Limb (tissue), 2 donors: ENCODE measurements around the gene UTP20.
"Not testable (repeated sequence)": the region's sequence is repeated elsewhere in the genome, so short reads cannot be mapped to it uniquely, and the experiment has no call there.

Source experiments
- DNase-seq, 2 donors: peaks; one replicate each; pipeline ENCODE4 v3.0.0-alpha.2; 2016; ENCODE audit errors: extremely low spot score in 2 of 2

The UTP20 gene

DNA sequence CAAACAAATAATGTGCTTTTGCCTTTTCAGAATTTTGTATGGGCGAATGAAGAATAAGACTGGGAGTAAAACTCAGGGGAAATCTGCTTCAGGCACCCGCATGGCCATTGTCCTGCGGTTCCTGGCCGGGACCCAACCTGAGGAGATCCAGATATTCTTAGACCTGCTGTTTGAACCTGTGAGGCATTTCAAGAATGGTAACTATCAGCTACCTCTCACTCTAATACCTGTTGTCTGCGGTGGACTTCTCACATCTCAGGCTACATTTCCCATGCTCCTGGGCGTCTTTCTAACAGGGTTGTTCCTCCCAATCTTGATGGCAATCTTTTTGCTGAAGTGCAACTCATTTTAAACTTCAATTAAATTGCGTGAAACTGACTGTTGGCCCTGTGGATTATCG, 47.1 kb downstream of the UTP20 start:
- DNase-seq, result no peak

GRCh38 chr12:101327546-101327945, 47.6 kb downstream of the UTP20 start:
- no peak for DNase-seq

GRCh38 chr12:101328917-101329316, 49.0 kb downstream of the UTP20 start:
- DNase-seq, result no peak

DNA sequence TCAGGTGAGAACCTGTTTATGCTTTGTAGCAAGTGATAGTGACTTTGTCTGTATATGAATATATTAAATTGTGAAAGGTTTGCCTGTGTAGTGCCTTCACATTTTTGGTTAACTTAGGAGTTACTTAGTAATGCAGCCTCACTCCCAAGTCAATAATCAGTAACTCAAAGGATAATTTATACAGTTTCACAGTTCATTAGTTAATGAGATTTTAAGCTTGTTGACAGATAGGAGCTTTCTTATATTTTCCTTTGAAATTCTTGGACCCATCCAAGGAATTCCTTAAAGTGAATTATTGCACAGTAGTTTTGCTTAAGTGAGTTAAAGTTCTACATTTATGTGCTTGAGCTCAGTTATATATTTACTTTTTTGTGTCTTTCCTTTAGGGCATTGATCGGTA, 50.7 kb downstream of the UTP20 start:
- DNase-seq, result no peak

- no peak for DNase-seq
These were observed 56.5 kb downstream of the UTP20 start for GRCh38 chr12:101336437-101336836.

GRCh38 chr12:101338087-101338486, 58.2 kb downstream of the UTP20 start:
- no peak for DNase-seq

DNA sequence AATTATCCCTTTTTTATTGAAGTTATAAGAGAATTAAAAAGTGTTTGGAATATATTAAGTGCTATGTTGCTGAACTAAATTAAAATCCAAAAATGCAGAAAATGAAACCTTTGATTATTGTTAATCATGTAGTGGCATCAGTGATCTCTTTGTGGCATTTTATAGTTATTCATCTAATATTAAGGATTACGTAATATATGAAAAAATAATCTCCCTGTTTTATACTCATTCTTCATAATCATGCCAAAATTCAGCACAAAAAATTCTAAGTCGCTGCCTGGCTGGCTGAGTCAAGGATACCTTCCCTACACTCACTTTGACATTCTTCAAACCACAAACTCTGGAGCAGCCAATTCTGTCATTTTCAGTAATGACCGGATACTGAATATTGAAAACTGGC, 64.0 kb downstream of the UTP20 start:
- no peak for DNase-seq

- no peak for DNase-seq
These were observed 71.8 kb downstream of the UTP20 start for GRCh38 chr12:101351682-101352081.

DNA sequence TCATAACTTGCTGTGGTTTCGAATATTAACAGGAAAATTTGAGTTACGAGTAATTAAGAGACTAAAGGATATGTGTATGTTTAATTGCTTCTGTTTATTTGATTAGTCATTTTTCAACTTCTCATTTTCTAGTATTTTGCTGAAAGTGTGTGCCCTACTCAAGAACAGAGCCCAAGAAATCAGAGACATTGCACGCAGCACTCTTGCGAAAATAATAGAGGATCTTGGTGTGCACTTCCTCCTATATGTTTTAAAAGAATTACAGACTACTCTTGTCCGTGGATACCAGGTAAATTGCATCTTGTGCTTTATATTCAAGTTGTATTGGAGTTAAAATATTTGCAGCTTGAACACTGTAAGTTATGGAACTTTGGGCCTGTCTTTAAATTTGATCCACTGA, 76.9 kb downstream of the UTP20 start:
- no peak for DNase-seq

DNA sequence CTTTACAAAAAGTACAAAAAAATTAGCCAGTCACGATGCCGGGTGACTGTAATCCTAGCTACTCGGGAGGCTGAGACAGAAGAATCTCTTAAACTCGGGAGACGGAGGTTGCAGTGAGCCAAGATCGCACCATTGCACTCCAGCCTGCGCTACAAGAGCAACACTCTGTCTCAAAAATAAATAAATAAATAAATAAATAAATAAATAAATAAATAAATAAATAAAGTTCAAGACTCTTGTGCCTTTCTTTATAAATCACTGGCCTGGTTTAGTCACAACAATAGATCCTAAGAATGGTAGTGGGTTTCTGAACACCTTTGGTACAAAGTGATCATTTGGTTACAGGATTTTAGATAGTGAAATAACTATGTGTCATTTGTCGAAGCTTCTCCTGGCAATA, 81.5 kb downstream of the UTP20 start:
- DNase-seq, result no peak

DNA sequence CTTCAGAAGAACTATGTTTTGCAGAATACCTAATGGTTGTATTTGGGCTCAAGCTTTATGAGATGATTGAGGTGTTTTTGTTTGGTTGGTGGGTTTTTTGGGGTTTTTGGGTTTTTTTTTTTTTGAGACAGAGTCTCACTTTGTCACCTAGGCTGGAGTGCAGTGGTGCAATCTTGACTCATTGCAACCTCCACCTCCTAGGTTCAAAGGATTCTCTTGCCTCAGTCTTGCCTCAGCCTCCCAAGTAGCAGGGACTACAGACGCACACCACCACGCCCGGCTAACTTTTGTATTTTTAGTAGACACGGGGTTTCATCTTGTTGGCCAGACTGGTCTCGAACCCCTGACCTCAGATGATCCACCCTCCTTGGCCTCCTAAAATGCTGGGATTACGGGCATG, 88.1 kb downstream of the UTP20 start:
- DNase-seq, result no peak

DNA sequence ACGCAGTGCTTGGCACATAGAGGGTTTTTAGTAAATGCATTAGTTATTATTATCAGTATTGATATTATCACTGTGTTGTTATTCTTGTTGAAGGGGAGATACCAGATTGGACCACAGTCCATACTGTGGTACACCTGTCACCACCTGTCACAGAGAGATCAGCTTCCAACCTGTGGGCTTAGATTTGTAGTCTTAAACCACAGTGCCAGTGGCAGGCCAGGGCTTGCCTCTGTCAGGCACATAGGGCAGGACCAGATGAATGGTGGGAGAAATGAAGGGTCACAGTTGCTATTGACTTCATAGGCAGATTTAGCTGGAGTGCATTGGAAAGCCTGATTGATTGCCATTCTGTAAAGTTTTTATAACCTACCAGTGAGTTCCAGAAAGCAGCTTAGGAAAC, 92.5 kb downstream of the UTP20 start:
- DNase-seq, result no peak

- no peak for DNase-seq
These were observed 95.7 kb downstream of the UTP20 start for GRCh38 chr12:101375573-101375972.

- no peak for DNase-seq
These were observed 99.2 kb downstream of the UTP20 start for GRCh38 chr12:101379149-101379548.

DNA sequence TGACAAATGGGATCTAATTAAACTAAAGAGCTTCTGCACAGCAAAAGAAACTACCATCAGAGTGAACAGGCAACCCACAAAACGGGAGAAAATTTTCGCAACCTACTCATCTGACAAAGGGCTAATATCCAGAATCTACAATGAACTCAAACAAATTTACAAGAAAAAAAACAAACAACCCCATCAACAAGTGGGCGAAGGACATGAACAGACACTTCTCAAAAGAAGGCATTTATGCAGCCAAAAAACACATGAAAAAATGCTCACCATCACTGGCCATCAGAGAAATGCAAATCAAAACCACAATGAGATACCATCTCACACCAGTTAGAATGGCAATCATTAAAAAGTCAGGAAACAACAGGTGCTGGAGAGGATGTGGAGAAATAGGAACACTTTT, 111.3 kb downstream of the UTP20 start:
- DNase-seq, result not testable (repeated sequence)

GRCh38 chr12:101407049-101407435, 127.1 kb downstream of the UTP20 start:
- no peak for DNase-seq

- DNase-seq, result peak; percentile 87 to 91
These were observed 127.8 kb downstream of the UTP20 start, which contains the start of gene ARL1 for GRCh38 chr12:101407436-101408345. ARL1 (minus strand) TSS chr12:101407772; CDS start chr12:101407645, 127 bp downstream.

- not testable (repeated sequence) for DNase-seq
These were observed 130.3 kb downstream of the UTP20 start for GRCh38 chr12:101410169-101410568.

- peak in 1 of 2 donors; percentile 50 for DNase-seq
These were observed 134.7 kb downstream of the UTP20 start for GRCh38 chr12:101414533-101415119.

- no peak for DNase-seq
These were observed 135.3 kb downstream of the UTP20 start for GRCh38 chr12:101415228-101415627.

GRCh38 chr12:101422066-101422465, 142.2 kb downstream of the UTP20 start:
- not testable (repeated sequence) for DNase-seq

- no peak for DNase-seq
These were observed 144.7 kb downstream of the UTP20 start for GRCh38 chr12:101424620-101425019.

GRCh38 chr12:101430456-101430855, 150.6 kb downstream of the UTP20 start:
- DNase-seq, result no peak
